ENCODE results near the gene RAP1GAP. TPM values are rescaled to one million over a fixed set of nuclear protein-coding genes. Genes with fewer than 3 reads are reported as not detected.

RAP1GAP gene
- total and polyA plus RNA-seq, 2 donors, result 2.1 to 4.0 TPM

GRCh38 chr1:21628798-21629393, 40.3 kb downstream of the RAP1GAP start:
- no peaks in the 10 kb centered on the region for H3K4me1 ChIP-seq (ENCODE audit: insufficient read depth)
- H3K27ac ChIP-seq (ENCODE audit: low read depth), result no peak overlapping the region
- H3K36me3 ChIP-seq (ENCODE audit: insufficient read depth), result no peaks in the 10 kb centered on the region
- no peak for DNase-seq (ENCODE audit: extremely low spot score)
- WGBS, result 61% methylated on average over 7 of the region's 7 CpGs
- no peak overlapping the region for H3K4me3 ChIP-seq (ENCODE audit: low read depth, low read length)

DNA sequence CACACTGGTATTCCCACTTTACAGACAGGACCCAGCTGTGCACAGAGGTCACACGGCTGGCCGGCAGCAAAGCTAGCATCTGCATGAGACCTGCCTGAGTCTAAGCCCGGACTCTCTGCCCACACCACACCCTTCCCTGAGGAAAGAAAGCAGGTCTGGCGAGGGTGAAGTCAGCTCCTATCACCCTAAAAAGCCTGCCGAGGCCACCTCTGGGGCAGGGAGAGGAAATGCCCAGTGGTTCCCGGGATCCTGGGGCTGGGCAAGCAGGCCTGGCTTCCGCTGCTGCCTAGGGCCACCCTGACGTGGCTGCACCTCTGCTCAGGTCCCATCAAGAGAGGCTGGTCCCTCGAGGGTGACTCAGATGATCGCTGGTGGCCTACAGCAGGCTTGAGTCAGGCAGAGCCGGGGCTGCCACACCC, 42.2 kb downstream of the RAP1GAP start:
- Histone ChIP-seq H3K4me1 (ENCODE audit: insufficient read depth) (no peaks in the 10 kb centered on the region), H3K36me3 (ENCODE audit: insufficient read depth) (no peaks in the 10 kb centered on the region), H3K27ac (ENCODE audit: low read depth) (no peak overlapping the region), H3K4me3 (ENCODE audit: low read depth, low read length) (no peak overlapping the region)
- 84% methylated on average over 11 of the region's 11 CpGs for WGBS
- DNase-seq (ENCODE audit: extremely low spot score), result no peak

- Histone ChIP-seq H3K27ac (ENCODE audit: low read depth) (no peak overlapping the region), H3K4me1 (ENCODE audit: insufficient read depth) (no peaks in the 10 kb centered on the region), H3K36me3 (ENCODE audit: insufficient read depth) (no peaks in the 10 kb centered on the region), H3K4me3 (ENCODE audit: low read depth, low read length) (no peak overlapping the region)
- DNase-seq (ENCODE audit: extremely low spot score), result no peak
- 86% methylated on average over 13 of the region's 13 CpGs for WGBS
Measured at GRCh38 chr1:21625390-21626190, 43.6 kb downstream of the RAP1GAP start.

DNA sequence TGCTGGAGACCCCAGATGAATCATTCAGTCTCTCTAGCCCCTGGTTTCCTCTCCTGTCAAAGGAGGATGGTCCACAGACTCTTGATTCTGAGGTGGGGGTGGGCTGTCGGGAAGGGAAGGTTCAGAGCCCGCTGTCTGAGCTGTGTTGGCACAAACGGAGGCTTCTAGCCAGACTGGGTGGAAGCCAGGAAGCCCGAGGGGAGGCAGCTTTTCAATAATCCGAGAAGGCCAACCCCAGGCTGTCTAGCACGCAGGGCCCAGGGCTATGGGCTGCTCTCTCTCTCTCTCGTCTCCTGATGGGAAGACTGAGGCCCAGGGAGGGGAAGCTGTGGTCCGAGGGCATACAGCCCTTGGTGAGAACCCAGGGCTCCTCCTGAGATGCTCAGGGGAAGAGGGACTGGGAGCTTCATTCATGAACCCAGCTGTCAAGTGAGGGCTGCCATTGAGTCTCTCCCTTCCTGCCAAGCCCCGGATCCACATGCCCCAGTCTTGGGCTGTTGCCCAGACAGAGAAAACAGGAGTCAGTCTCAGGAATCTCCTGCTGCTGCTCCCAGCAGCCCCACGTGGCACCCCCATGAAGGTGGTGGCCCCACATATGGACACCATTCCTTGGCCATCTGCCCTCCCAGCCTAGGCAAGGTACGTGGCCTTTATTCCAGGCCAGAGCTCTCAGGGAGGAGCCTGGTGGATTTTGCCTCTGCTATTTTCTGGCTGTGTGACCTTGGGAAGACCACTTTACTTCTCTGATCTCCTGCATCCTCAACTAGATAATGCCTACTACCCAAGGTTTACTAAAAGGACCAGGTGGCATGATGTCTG, 44.4 kb downstream of the RAP1GAP start:
- H3K4me1 ChIP-seq (ENCODE audit: insufficient read depth), result no peaks in the 10 kb centered on the region
- no peak overlapping the region for H3K4me3 ChIP-seq (ENCODE audit: low read depth, low read length)
- H3K36me3 ChIP-seq (ENCODE audit: insufficient read depth), result no peaks in the 10 kb centered on the region
- H3K27ac ChIP-seq (ENCODE audit: low read depth), result no peak overlapping the region
- no peak for DNase-seq (ENCODE audit: extremely low spot score)
- WGBS, result 71% methylated on average over 11 of the region's 11 CpGs

DNA sequence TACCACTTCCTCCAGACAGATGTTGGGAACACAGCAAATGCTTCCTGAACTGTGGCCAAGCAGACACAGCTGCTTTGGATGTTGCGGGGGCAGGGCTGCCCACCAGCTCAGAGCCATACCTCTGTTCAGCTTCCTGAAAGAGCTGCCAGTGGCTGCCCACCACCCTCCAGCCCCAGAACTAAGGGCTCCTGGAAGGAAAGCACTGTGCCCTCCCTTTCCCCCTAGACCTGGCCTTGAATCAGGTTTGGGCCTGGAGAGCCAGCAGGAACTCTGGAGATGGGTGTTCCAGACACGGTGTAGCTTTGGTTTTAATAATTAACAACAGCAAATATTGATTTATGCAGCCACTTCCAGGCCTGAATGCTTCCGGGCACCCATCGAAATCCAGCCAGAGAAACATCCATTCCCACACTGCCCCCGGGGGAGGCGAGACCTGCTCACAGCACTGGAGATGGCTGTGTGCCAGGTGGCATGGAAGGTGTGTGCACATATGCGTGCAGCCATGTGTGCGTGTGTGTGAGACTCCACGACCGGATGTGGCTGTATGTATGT, 45.7 kb downstream of the RAP1GAP start:
- Histone ChIP-seq H3K4me1 (ENCODE audit: insufficient read depth) (no peaks in the 10 kb centered on the region), H3K4me3 (ENCODE audit: low read depth, low read length) (no peak overlapping the region), H3K36me3 (ENCODE audit: insufficient read depth) (no peaks in the 10 kb centered on the region), H3K27ac (ENCODE audit: low read depth) (no peak overlapping the region)
- no peak for DNase-seq (ENCODE audit: extremely low spot score)
- 78% methylated on average over 10 of the region's 10 CpGs for WGBS

DNA sequence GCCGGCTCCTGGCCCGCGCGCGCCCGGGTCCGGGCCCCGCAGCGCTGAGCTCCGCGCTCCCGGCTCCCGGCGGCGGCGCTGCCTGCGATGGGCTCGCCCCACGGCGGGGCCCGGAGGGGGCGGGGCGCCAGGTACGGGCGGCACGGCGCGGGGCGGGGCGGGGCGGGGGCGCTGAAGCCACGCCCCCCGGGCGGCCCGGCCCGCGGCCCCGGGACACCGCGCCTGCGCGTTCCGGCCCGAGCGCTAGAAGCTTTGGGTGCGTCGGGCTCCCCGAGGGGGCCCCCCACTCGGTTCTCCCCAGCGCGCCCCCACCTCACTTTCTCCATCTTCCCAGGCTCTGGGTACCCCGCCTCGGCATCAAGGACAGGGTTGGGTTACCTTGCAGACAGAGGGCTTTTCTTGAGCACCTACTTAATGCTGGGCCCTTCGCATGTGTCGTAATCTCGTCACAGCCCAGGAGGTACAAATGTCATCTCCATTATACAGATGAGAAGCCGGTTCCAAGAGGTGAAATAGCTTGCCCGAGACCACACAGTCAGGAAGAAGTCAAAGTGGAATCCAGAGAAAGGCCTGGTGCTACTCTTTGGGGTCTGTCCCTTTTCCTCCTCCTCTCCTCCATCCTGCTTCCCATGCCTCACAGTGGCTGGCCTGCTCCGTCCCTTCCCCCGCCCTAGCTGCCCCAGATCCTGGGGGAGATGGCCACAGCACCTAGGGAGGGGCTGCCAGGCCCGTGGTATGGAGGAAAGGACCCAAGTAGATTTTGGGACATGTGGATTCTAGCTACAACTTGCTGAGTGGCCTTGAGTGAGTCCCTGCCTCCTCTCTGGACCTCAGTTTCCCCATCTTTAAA, 46.5 kb downstream of the RAP1GAP start:
- no peaks in the 10 kb centered on the region for H3K4me1 ChIP-seq (ENCODE audit: insufficient read depth)
- no peak for DNase-seq (ENCODE audit: extremely low spot score)
- WGBS, result 9% methylated on average over 62 of the region's 62 CpGs
- H3K36me3 ChIP-seq (ENCODE audit: insufficient read depth), result no peaks in the 10 kb centered on the region
- H3K27ac ChIP-seq (ENCODE audit: low read depth), result no peak overlapping the region
- H3K4me3 ChIP-seq (ENCODE audit: low read depth, low read length), result peak overlapping the region; percentile 43

- no peak for DNase-seq (ENCODE audit: extremely low spot score)
- H3K4me1 ChIP-seq (ENCODE audit: insufficient read depth), result no peaks in the 10 kb centered on the region
- peak overlapping the region; percentile 43 for H3K4me3 ChIP-seq (ENCODE audit: low read depth, low read length)
- no peak overlapping the region for H3K27ac ChIP-seq (ENCODE audit: low read depth)
- H3K36me3 ChIP-seq (ENCODE audit: insufficient read depth), result no peaks in the 10 kb centered on the region
- 28% methylated on average over 39 of the region's 39 CpGs for WGBS
Measured at GRCh38 chr1:21621761-21622436, 47.3 kb downstream of the RAP1GAP start.

DNA sequence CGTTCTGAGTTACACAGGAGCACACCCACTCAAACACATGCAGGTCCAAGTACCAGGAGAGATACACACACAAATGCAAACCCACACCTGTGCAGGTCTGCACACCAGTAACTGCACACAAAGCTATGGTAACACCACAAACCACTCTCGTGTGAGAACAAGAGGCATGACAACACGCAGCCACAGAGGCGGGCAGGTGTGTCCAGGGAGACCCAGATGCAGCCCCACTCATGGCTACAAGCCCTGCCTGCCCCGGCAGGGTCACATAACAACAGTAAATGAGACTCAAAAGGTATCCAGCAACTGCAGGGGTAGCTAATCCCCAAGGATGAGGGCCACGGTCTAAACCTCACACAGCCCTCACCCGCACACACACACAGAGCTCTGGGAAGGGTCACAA, 48.1 kb downstream of the RAP1GAP start:
- 87% methylated on average over 7 of the region's 7 CpGs for WGBS
- Histone ChIP-seq H3K36me3 (ENCODE audit: insufficient read depth) (no peaks in the 10 kb centered on the region), H3K4me1 (ENCODE audit: insufficient read depth) (no peaks in the 10 kb centered on the region), H3K27ac (ENCODE audit: low read depth) (no peak overlapping the region), H3K4me3 (ENCODE audit: low read depth, low read length) (no peak overlapping the region)
- no peak for DNase-seq (ENCODE audit: extremely low spot score)

DNA sequence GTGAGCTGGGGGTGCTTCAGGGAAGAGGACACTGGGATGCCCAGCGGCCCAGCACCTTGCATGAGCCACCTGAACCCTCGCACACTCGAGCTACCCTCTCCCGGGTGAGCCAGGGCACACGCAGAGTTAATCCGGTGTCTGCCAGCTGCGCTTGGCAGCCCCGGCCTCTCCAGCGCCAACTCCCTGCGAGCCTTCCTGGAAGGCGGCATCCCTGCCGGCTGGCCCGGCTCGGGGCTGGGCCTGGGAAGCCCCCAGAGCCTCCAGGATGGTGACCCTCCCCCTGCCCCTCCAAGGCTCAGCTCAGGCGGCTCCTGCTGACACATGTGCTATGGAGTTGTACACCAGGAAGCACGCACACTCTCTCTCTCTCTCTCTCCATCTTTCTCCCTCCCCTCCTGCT, 48.7 kb downstream of the RAP1GAP start:
- Histone ChIP-seq H3K4me1 (ENCODE audit: insufficient read depth) (no peaks in the 10 kb centered on the region), H3K4me3 (ENCODE audit: low read depth, low read length) (no peak overlapping the region), H3K36me3 (ENCODE audit: insufficient read depth) (no peaks in the 10 kb centered on the region), H3K27ac (ENCODE audit: low read depth) (no peak overlapping the region)
- 28% methylated on average over 16 of the region's 16 CpGs for WGBS
- DNase-seq (ENCODE audit: extremely low spot score), result no peak

DNA sequence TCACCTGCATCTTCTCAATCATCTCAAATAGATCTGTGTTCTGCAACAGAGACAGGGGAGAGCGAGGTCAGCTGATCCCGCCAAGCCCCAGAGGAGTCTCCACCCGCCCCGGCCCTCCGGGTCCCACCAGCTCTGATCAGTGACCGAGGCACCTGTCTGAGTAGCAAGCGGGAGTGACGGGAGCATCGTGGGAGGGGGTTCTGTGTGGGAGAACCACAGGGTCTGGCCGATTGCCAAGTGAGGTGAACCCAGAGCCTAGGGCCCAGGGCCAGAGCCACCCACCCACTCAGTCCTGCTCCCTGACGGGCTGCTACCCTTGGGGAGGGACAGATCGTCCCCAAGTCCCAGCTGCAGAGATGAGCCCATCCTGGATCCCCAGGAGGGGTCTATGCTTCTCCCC, 49.1 kb downstream of the RAP1GAP start:
- no peak overlapping the region for H3K27ac ChIP-seq (ENCODE audit: low read depth)
- H3K4me1 ChIP-seq (ENCODE audit: insufficient read depth), result no peaks in the 10 kb centered on the region
- no peaks in the 10 kb centered on the region for H3K36me3 ChIP-seq (ENCODE audit: insufficient read depth)
- DNase-seq (ENCODE audit: extremely low spot score), result no peak
- WGBS, result 75% methylated on average over 12 of the region's 12 CpGs
- H3K4me3 ChIP-seq (ENCODE audit: low read depth, low read length), result no peak overlapping the region

DNA sequence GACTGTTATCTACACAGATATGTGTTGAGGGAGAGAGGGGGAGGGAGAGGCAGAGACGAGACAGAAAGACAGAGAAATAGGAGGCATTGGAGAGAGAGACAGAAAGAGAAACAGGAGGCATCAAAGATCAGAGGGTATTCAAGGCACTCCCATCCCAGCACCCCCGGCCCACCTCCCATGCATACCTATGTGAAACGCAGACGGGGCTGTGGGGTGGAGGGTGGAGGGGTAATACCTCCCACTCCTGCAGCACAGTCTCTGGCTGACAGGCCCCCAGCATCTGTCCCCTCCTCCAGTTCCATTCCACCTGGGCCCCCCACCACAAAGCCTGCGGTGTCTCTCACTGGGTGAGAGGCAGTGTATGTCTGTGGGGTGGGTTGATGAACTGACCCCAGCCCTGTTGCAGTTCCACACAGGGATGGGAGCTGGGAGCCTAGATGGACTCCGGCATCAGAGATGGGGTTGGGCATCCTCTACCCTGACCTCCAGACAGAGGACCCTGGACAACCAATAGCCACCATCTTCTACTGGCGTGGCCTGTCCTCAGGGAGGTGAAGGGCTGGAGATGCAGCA, 49.7 kb downstream of the RAP1GAP start:
- no peaks in the 10 kb centered on the region for H3K4me1 ChIP-seq (ENCODE audit: insufficient read depth)
- DNase-seq (ENCODE audit: extremely low spot score), result no peak
- no peak overlapping the region for H3K4me3 ChIP-seq (ENCODE audit: low read depth, low read length)
- WGBS, result 59% methylated on average over 7 of the region's 7 CpGs
- no peaks in the 10 kb centered on the region for H3K36me3 ChIP-seq (ENCODE audit: insufficient read depth)
- no peak overlapping the region for H3K27ac ChIP-seq (ENCODE audit: low read depth)

DNA sequence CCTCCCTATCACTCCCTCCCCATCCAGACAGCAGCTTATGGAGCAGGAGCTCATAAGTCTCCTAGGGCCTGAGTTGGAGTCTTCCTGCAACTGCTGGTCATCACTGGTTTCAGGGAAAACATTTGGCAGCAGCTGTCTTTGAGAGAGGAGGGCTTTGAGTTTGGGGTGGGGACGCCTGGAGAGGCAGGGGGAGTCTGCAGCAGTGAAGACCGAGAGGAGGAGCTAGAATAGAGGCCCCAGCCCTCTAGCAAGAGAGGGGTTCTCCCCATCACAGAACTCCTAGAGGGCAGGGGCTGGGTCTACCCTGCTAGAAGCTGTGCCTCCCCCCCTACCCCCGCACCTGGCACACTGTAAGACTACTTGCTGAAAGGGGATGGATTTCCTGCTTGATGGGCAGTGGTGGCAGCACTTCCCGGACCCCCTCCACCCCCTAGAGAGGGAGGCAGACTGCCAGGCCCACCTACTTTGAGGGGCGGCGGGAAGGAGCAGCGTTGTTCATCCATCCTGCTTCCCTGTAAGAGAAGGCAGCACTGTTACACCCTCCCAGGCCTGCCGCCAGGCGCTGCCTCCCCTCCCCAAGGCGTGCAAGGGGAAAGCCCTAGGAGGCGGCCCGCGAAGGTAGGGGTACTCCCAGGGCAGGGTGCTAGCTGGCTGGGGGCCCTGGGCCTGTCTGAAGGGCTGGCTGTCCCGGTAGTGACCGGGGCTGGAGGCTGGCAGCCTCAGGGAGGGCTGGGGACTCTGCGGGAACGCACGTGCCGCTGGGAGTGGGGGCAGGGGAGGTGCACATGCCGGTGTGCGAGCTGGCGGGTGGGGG, 50.4 kb downstream of the RAP1GAP start:
- Histone ChIP-seq H3K27ac (ENCODE audit: low read depth) (no peak overlapping the region), H3K4me3 (ENCODE audit: low read depth, low read length) (no peak overlapping the region), H3K4me1 (ENCODE audit: insufficient read depth) (no peaks in the 10 kb centered on the region), H3K36me3 (ENCODE audit: insufficient read depth) (no peaks in the 10 kb centered on the region)
- no peak for DNase-seq (ENCODE audit: extremely low spot score)
- 35% methylated on average over 22 of the region's 22 CpGs for WGBS
